Duodenal mucosa (tissue), 2 donors: ENCODE data around the gene ECI2.

Source experiments
- H3K27ac ChIP-seq: one replicate; pipeline ENCODE4 v1.7.0; 2013; ENCODE audit warnings: low read depth, low read length
- H3K27me3 ChIP-seq, 2 donors: one replicate each; pipeline ENCODE4 v1.7.0; 2013; ENCODE audit warnings: low read length in 2 of 2, control low read depth in 1 of 2; ENCODE audit not compliant: insufficient read depth in 2 of 2, control insufficient read depth in 1 of 2
- H3K36me3 ChIP-seq, 2 donors: one replicate each; pipeline ENCODE4 v1.7.0; 2013; ENCODE audit warnings: low read length in 2 of 2, control low read depth in 1 of 2; ENCODE audit not compliant: insufficient read depth in 2 of 2, control insufficient read depth in 1 of 2
- H3K4me1 ChIP-seq, 2 donors: one replicate each; pipeline ENCODE4 v1.7.0; 2013; ENCODE audit warnings: low read length in 2 of 2, control low read depth in 1 of 2; ENCODE audit not compliant: insufficient read depth in 2 of 2, control insufficient read depth in 1 of 2
- H3K4me3 ChIP-seq, 2 donors: one replicate each; pipeline ENCODE4 v1.7.0; 2013; ENCODE audit warnings: low read length in 2 of 2, low read depth in 1 of 2
- H3K9ac ChIP-seq, 2 donors: one replicate each; pipeline ENCODE4 v1.7.0; 2013; ENCODE audit warnings: low read length in 2 of 2, low read depth in 1 of 2
- H3K9me3 ChIP-seq, 2 donors: one replicate each; pipeline ENCODE4 v1.7.0; 2013; ENCODE audit warnings: low read length in 2 of 2, control low read depth in 1 of 2; ENCODE audit not compliant: control insufficient read depth in 1 of 2

The ECI2 gene

DNA sequence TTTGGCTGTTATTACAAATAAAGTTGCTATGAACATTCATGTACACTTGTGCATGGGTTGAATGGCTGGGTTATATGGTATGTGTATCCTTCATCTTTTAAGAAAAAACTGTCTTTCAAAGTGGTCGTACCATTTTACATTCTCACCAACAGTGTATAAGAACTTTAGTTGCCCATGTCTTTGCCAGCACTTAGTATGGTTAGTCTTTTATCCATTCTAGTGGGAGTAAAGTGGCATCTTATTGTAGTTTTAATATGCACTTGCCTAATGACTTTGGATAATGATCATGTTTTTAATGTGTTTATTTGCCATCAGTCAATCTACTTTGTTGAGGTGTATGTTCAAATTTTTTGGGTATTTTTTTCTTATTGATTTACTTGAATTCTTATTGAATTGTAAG is 32.5 kb upstream of the ECI2 start:
- Histone ChIP-seq H3K9ac (no peak overlapping the region), H3K27ac (no peak overlapping the region), H3K4me3 (no peak overlapping the region), H3K36me3 (no peaks in the 10 kb centered on the region), H3K4me1 (peaks cover 0 to 4% of the 10 kb centered on the region in 2 donors), H3K9me3 (peaks cover 0 to 3% of the 10 kb centered on the region in 2 donors), H3K27me3 (no peaks in the 10 kb centered on the region)

DNA sequence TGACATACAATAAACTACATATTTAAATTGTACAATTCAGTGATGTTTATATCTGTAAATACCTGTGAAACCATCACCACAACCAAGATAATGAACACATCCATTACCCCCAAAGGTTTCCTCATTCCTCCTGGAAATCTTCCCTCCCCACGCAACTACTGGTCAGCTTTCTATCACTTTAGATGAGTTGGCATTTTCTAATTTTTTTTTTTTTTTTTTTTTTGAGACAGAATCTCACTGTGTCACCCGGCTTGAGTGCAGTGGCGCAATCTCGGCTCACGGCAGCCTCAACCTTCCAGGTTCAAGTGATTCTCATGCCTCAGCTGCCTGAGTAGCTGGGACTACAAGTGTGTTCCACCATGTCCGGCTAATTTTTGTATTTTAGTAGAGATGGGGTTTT is 31.7 kb upstream of the ECI2 start:
- Histone ChIP-seq H3K9me3 (peaks cover 0 to 3% of the 10 kb centered on the region in 2 donors), H3K4me3 (no peak overlapping the region), H3K9ac (no peak overlapping the region), H3K27me3 (no peaks in the 10 kb centered on the region), H3K27ac (no peak overlapping the region), H3K36me3 (no peaks in the 10 kb centered on the region), H3K4me1 (no peaks in the 10 kb centered on the region)

DNA sequence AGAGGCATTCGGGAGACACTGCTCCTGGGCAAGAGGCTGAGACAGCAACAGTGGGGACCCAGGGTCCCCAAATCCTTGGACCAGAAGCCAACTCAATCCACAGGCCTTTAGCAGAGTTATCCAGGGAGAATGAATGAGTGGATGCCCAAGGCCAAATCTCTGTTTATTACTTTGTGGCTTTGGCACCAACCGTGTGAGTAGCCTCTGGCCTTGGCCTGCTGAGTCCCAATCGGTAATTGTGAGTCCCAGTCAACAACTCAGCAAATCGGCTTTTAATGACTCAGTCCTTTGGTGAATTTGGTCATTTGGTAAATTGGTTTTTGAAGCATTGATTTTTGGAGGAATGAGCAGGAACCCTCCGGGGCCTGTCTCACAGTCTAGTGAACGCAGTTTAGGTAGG is 29.1 kb upstream of the ECI2 start:
- no peak overlapping the region for H3K9ac ChIP-seq
- no peaks in the 10 kb centered on the region for H3K4me1 ChIP-seq
- no peak overlapping the region for H3K27ac ChIP-seq
- H3K27me3 ChIP-seq = no peaks in the 10 kb centered on the region
- H3K4me3 ChIP-seq = no peak overlapping the region
- no peaks in the 10 kb centered on the region for H3K36me3 ChIP-seq
- H3K9me3 ChIP-seq = peaks cover 0 to 3% of the 10 kb centered on the region in 2 donors

DNA sequence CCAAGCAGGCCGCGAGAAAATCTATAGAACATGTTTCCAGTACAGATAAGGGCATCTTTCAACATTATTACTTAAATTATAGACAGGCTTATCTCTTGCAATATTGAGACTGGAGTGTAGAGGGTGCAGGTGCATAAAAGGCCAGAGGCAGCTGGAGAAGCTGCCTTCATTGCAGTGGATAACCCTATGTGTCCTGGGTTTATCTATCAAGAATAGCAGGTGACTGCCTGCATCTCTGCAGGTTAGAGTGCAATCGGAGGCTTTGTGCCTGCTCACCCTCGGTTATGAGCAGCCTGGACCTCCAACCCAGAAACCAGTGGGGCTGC is 28.7 kb upstream of the ECI2 start:
- Histone ChIP-seq H3K27ac (no peak overlapping the region), H3K36me3 (no peaks in the 10 kb centered on the region), H3K9me3 (peaks cover 0 to 3% of the 10 kb centered on the region in 2 donors), H3K27me3 (no peaks in the 10 kb centered on the region), H3K9ac (no peak overlapping the region), H3K4me1 (no peaks in the 10 kb centered on the region), H3K4me3 (no peak overlapping the region)

DNA sequence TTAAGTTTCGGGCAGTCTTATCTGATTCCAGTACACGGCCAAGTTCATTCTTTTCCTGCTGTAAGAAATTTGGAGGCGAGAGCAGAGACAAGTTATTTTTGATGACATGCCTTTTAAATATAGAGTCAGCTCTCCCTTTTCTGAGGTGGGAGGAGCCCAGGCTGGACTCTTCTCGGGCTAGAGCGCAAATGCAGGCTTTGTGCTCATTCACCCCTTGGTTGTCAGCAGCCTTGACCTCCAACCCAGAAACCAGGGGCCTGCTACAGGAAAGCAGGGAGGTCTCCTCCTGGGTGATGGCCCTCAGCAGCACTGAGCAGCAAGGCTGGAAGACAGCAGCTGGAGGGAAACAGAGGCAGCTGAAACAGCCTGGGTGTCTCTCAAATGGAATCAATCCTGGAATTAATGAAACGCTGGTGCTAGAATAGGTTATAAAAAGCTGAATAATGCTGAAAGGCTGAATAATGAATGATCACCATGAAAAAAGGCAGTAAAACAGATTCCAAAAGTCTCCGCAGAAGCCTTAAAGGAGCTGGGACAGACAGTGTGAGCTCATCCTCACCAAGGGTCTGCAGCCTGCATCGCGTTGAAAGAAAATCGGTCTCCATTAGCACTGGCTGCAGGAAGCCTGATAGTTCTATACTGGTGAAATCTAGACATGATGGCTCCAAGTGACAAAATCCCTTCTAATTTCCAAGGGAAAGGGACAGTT is 28.2 kb upstream of the ECI2 start:
- H3K4me3 ChIP-seq = no peak overlapping the region
- H3K36me3 ChIP-seq = no peaks in the 10 kb centered on the region
- H3K9ac ChIP-seq = no peak overlapping the region
- peaks cover 0 to 3% of the 10 kb centered on the region in 2 donors for H3K9me3 ChIP-seq
- H3K27ac ChIP-seq = no peak overlapping the region
- no peaks in the 10 kb centered on the region for H3K4me1 ChIP-seq
- no peaks in the 10 kb centered on the region for H3K27me3 ChIP-seq

DNA sequence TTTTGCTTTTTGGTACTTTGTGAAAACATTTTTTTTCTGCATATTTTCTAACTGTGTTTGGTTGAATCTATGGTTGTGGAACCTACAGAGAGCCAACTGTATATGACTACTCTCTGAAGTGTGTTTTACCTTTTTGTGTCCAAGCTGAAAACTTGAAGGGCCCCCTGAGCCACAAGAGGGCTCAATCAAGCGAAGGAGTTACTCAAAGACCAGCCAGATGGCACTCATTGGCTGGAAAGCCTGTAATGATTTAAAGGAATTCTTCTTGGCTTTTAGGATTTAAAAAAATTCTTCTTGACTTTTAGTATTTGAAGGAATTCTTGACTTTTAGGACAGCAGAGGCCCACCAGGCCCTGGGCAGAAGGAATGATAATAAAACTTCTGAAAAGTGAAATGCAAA is 27.0 kb upstream of the ECI2 start:
- no peak overlapping the region for H3K9ac ChIP-seq
- no peaks in the 10 kb centered on the region for H3K27me3 ChIP-seq
- H3K4me1 ChIP-seq = no peaks in the 10 kb centered on the region
- H3K27ac ChIP-seq = no peak overlapping the region
- no peaks in the 10 kb centered on the region for H3K36me3 ChIP-seq
- H3K4me3 ChIP-seq = no peak overlapping the region
- H3K9me3 ChIP-seq = no peaks in the 10 kb centered on the region

DNA sequence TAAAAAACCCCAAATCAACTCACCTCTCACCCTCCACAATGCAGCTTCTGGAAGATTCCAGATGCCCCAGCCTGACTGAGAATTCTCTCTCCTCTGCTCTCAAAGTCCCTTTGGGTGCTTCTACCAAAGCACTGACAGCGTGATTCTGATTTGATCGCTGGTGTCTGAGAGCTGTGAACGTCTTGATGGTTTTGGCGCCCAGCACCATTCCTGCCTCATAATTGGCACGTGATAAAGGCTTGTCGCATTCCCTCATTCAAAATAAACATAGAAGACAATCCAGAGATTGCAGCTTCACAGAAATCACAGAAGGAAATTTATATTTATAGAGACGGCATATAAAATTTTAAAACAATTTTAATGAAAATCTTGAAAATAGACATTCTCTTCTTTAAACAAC is 24.1 kb upstream of the ECI2 start:
- Histone ChIP-seq H3K27ac (no peak overlapping the region), H3K36me3 (no peaks in the 10 kb centered on the region), H3K9ac (no peak overlapping the region), H3K27me3 (no peaks in the 10 kb centered on the region), H3K9me3 (no peaks in the 10 kb centered on the region), H3K4me1 (peaks cover 0 to 3% of the 10 kb centered on the region in 2 donors), H3K4me3 (no peak overlapping the region)

DNA sequence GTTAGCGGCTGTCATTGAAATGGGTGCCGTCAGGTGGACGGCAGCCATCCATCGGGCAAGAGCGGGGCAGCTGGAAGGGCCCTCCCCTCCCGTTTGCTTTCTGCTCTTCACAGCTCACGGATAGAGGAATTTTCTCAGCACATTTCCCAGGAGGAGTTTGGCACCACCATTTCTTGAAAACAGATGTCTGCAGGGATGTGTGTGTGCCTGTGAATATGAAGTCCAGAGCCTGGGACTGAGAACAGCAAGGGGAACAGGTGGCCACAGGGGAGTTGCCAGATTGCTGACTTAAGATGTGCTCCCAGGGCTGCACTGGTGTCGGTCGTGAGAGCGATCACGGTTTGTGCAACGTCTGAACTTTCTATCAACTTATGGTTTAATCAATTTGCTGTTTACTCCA is 22.1 kb upstream of the ECI2 start:
- Histone ChIP-seq H3K36me3 (no peaks in the 10 kb centered on the region), H3K27me3 (no peaks in the 10 kb centered on the region), H3K9me3 (no peaks in the 10 kb centered on the region), H3K27ac (no peak overlapping the region), H3K9ac (no peak overlapping the region), H3K4me3 (no peak overlapping the region), H3K4me1 (peaks cover 0 to 3% of the 10 kb centered on the region in 2 donors)

DNA sequence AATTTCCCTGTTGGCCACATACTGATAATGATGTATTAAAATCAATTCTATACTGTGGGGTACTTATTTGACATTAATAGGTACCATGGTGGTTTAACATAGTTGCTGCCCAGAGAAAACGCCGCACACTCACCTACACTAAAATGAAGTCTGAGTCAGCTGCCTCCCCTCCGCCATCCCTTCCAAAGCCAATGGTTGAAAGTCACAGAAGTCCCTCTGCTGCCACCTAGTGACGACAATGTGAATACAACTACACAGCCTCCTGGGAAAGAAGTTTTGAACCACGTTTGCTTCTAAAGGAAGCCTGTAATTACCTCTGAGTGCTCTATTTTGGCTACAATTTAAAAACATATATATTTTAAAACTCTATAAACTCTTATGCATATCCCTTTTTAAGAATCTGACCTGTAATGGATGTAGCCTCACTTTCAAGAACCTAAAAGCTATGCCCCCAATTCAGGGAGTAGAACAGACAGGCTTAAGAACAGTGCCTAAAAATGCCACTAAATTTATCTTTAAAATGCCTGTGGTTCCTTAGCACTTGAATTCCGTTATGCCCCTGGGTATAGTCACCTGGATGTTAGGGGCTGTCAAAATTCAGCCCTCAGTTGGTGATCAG is 20.6 kb upstream of the ECI2 start:
- H3K9me3 ChIP-seq = no peaks in the 10 kb centered on the region
- H3K4me3 ChIP-seq = no peak overlapping the region
- peaks cover 0 to 3% of the 10 kb centered on the region in 2 donors for H3K4me1 ChIP-seq
- H3K36me3 ChIP-seq = no peaks in the 10 kb centered on the region
- H3K27ac ChIP-seq = no peak overlapping the region
- H3K9ac ChIP-seq = no peak overlapping the region
- H3K27me3 ChIP-seq = no peaks in the 10 kb centered on the region

DNA sequence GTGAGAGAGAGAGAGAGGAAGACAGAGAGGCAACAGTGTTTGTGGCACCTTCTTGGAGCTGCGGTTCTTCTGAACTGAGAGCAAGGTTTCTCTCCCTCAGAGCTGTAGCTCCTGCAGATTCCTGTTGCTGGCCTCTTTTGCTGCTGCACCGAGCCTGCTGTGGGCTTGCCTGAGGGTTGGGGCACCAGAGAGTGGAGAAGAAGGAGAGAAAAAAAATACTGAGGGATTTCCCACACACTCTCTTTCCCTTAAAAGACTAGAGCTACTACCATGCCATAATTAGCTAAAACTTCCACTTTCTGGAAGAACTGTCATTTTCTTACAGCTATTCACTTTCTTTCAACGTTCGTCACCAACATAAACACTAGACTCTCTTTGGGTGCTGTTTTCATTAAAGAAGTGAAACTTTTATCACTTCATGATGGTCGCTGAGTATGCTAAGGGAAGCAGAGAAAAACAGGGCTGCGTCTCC is 18.2 kb upstream of the ECI2 start:
- H3K27ac ChIP-seq = no peak overlapping the region
- H3K9ac ChIP-seq = no peak overlapping the region
- H3K4me3 ChIP-seq = no peak overlapping the region
- H3K36me3 ChIP-seq = no peaks in the 10 kb centered on the region
- H3K27me3 ChIP-seq = no peaks in the 10 kb centered on the region
- peaks cover 0 to 3% of the 10 kb centered on the region in 2 donors for H3K4me1 ChIP-seq
- no peaks in the 10 kb centered on the region for H3K9me3 ChIP-seq
